ENCODE data around the gene DSCAM. TPM values are rescaled to one million over a fixed set of nuclear protein-coding genes. Genes with fewer than 3 reads are reported as not detected.

Gene DSCAM
- total RNA-seq, 3 donors from 2014 or later (not counting 1 experiment from before 2014, with no cell fraction given) = not detected

GRCh38 chr21:40505244-40505643 lies 341.7 kb downstream of the DSCAM start:
- no peak overlapping the region for H3K27ac ChIP-seq (ENCODE audit: low read length)
- H3K36me3 ChIP-seq (ENCODE audit: control insufficient read depth, insufficient read depth, low read length) = no peaks in the 10 kb centered on the region
- Mint-ChIP-seq H3K36me3 (no peaks in the 10 kb centered on the region), H3K4me1 (no peaks in the 10 kb centered on the region), H3K4me3 (no peak overlapping the region), H3K9me3 (peaks cover 3 to 7% of the 10 kb centered on the region in 2 donors), H3K27ac (no peak overlapping the region), H3K27me3 (ENCODE audit: low read depth in 2 of 2) (no peaks in the 10 kb centered on the region)
- TF ChIP-seq CTCF (IDR thresholded peaks at IDR 0.05) = no peak
- H3K9me3 ChIP-seq (ENCODE audit: control insufficient read depth, insufficient read depth, low read length) = no peaks in the 10 kb centered on the region
- no peaks in the 10 kb centered on the region for H3K27me3 ChIP-seq (ENCODE audit: control insufficient read depth, insufficient read depth, low read length)
- ATAC-seq = no peak
- H3K4me1 ChIP-seq (ENCODE audit: control insufficient read depth, insufficient read depth, low read length) = no peaks in the 10 kb centered on the region
- H3K4me3 ChIP-seq (ENCODE audit: low read length) = no peak overlapping the region
- DNase-seq = no peak
- intact Hi-C loops (cut with micrococcal nuclease) = no loop called here

- no peaks in the 10 kb centered on the region for H3K4me1 Mint-ChIP-seq
- no peaks in the 10 kb centered on the region for H3K27me3 Mint-ChIP-seq (ENCODE audit: low read depth in 2 of 2)
- TF ChIP-seq CTCF (IDR thresholded peaks at IDR 0.05) = no peak
These were observed 342.1 kb downstream of the DSCAM start for GRCh38 chr21:40504825-40505224.

GRCh38 chr21:40496116-40496515 lies 350.8 kb downstream of the DSCAM start:
- H3K4me1 Mint-ChIP-seq = no peaks in the 10 kb centered on the region
- Histone ChIP-seq H3K27me3 (ENCODE audit: control insufficient read depth, insufficient read depth, low read length) (no peaks in the 10 kb centered on the region), H3K36me3 (ENCODE audit: control insufficient read depth, insufficient read depth, low read length) (no peaks in the 10 kb centered on the region), H3K4me1 (ENCODE audit: control insufficient read depth, insufficient read depth, low read length) (no peaks in the 10 kb centered on the region), H3K4me3 (ENCODE audit: low read length) (no peak overlapping the region), H3K27ac (ENCODE audit: low read length) (no peak overlapping the region), H3K9me3 (ENCODE audit: control insufficient read depth, insufficient read depth, low read length) (peaks cover 3% of the 10 kb centered on the region)
- peaks cover 6% of the 10 kb centered on the region for H3K36me3 Mint-ChIP-seq
- H3K27me3 Mint-ChIP-seq (ENCODE audit: low read depth in 2 of 2) = no peaks in the 10 kb centered on the region
- DNase-seq (no peak), ATAC-seq (no peak)
- H3K4me3 Mint-ChIP-seq = no peak overlapping the region
- no peak for TF ChIP-seq CTCF (IDR thresholded peaks at IDR 0.05)
- intact Hi-C loops (cut with micrococcal nuclease) = no loop called here
- no peak overlapping the region for H3K27ac Mint-ChIP-seq
- peaks cover 13 to 15% of the 10 kb centered on the region in 2 donors for H3K9me3 Mint-ChIP-seq

More at GRCh38 chr21:40504825-40505224, 342.1 kb downstream of the DSCAM start:
- ATAC-seq (no peak), DNase-seq (no peak)
- Histone ChIP-seq H3K9me3 (ENCODE audit: control insufficient read depth, insufficient read depth, low read length) (no peaks in the 10 kb centered on the region), H3K36me3 (ENCODE audit: control insufficient read depth, insufficient read depth, low read length) (no peaks in the 10 kb centered on the region), H3K4me1 (ENCODE audit: control insufficient read depth, insufficient read depth, low read length) (no peaks in the 10 kb centered on the region), H3K4me3 (ENCODE audit: low read length) (no peak overlapping the region), H3K27me3 (ENCODE audit: control insufficient read depth, insufficient read depth, low read length) (no peaks in the 10 kb centered on the region), H3K27ac (ENCODE audit: low read length) (no peak overlapping the region)
- Mint-ChIP-seq H3K9me3 (peaks cover 3 to 7% of the 10 kb centered on the region in 2 donors), H3K4me3 (no peak overlapping the region), H3K36me3 (no peaks in the 10 kb centered on the region), H3K27ac (no peak overlapping the region)
- WGBS (ENCODE audit: insufficient coverage) = 100% methylated on average over 1 of the region's 1 CpG
- intact Hi-C loops (cut with micrococcal nuclease) = no loop called here

GRCh38 chr21:40490408-40490807 lies 356.6 kb downstream of the DSCAM start:
- no peaks in the 10 kb centered on the region for H3K36me3 ChIP-seq (ENCODE audit: control insufficient read depth, insufficient read depth, low read length)
- H3K27ac Mint-ChIP-seq = no peak overlapping the region
- H3K27ac ChIP-seq (ENCODE audit: low read length) = no peak overlapping the region
- H3K4me1 ChIP-seq (ENCODE audit: control insufficient read depth, insufficient read depth, low read length) = no peaks in the 10 kb centered on the region
- peaks cover 6% of the 10 kb centered on the region for H3K36me3 Mint-ChIP-seq
- no peak overlapping the region for H3K4me3 Mint-ChIP-seq
- peaks cover 3% of the 10 kb centered on the region for H3K9me3 ChIP-seq (ENCODE audit: control insufficient read depth, insufficient read depth, low read length)
- no peaks in the 10 kb centered on the region for H3K4me1 Mint-ChIP-seq
- no peaks in the 10 kb centered on the region for H3K27me3 ChIP-seq (ENCODE audit: control insufficient read depth, insufficient read depth, low read length)
- no peaks in the 10 kb centered on the region for H3K27me3 Mint-ChIP-seq (ENCODE audit: low read depth in 2 of 2)
- ATAC-seq (no peak), DNase-seq (no peak)
- no peak for TF ChIP-seq CTCF (IDR thresholded peaks at IDR 0.05)
- peaks cover 15 to 18% of the 10 kb centered on the region in 2 donors for H3K9me3 Mint-ChIP-seq
- H3K4me3 ChIP-seq (ENCODE audit: low read length) = no peak overlapping the region
- 75% methylated on average over 1 of the region's 1 CpG for WGBS (ENCODE audit: insufficient coverage)
- intact Hi-C loops (cut with micrococcal nuclease) = no loop called here

All from natural killer cell (primary cell).